Bronchus fibroblast of lung (primary cell): ENCODE measurements around the gene USP21. TPM values are rescaled to one million over a fixed set of nuclear protein-coding genes. Genes with fewer than 3 reads are reported as not detected.

Experiments used
- total RNA-seq: library from RNA; depleted of rRNA; stranded (reverse); fragments of >200 nt; gene quantifications from 2 replicates; pipeline ENCODE4 v1.2.3, GENCODE V29; 2015

Gene USP21, protein sequence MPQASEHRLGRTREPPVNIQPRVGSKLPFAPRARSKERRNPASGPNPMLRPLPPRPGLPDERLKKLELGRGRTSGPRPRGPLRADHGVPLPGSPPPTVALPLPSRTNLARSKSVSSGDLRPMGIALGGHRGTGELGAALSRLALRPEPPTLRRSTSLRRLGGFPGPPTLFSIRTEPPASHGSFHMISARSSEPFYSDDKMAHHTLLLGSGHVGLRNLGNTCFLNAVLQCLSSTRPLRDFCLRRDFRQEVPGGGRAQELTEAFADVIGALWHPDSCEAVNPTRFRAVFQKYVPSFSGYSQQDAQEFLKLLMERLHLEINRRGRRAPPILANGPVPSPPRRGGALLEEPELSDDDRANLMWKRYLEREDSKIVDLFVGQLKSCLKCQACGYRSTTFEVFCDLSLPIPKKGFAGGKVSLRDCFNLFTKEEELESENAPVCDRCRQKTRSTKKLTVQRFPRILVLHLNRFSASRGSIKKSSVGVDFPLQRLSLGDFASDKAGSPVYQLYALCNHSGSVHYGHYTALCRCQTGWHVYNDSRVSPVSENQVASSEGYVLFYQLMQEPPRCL
- 12.3 and 12.4 TPM in 2 replicates for total RNA-seq

DNA sequence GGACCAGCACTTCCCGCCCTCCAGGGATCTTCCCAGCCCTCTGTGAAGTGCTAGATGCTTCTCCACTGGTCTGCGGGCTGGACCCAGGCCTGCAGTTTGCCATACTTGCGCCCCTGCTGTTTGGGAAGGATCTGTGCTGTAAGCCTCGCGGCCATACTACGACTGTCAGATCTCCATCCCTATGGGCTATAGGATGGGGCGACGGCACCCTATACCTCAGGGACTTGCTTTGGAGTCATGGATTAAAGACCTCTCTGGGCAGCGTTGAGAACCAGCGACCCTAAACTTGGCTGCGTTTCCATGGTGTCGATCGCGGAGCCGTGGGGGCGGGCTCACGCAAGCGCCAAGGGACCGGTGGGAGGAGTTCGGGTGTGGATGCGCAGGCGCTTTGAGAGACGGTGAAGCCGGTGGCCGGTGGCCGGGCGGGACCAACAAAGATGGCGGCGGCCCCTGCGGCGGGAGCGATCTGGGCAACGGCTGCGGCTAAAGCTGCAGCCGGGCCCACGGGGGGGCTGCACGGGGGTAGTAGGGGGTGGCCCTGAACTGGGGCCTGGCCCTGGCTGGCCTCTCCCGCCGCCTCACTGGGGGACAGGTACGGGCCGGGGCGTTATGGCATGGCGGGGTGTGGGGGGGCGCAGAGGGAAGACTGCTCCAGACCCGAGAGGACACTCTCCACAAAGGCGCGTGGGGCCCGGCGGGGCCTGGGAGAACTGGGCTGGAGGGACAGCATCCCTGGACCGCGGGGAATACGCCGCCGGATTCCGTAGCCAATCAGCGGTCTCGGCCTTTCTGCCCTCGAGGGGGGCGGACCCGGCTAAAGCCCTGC, at the start of gene USP21:
Gene USP21, plus strand, starts transcription at position 414 of the 826 bp plus-strand sequence. CDS start 1,141 bp downstream, outside the sequence.

DNA sequence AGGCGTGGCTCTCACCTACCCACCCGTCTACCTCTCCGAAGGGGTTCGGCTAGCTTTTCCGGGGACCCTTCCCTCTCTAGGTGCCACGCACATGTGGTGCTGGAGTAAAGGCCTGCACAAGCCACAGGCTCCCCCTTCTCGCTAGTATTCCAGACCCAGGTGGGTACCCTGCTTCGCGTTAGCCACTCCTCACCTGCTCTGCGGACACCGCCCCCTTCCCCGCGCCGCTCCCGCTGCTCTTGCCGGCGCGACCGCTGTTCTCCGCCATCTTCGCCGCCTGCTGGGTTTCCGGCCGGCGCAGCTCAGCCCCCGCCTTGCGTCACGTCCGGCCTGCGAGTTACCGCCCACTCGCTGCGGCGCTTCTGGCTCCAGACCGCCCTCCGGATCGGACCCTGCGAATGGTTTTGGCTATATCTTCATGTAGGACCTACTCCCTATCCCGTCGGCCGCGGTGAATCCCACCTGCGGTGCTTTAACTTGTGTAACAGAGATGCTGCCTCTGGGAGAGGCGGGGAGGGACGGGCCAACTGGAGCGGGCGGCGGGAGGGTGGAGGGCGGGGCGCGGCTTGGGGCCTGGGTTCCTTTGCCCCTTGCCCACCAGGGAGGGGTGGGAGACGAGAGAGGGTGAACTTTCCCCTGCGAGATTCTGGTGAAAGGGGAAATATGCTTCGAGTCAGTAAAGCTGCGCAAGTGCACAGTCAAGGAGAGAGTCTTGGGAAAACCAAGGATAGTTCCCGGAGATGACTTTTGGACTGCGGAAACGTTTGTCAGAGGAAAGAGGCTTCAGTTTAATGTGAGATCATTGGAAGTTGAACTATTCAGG, 41.3 kb upstream of the USP21 start, which contains the start of the genes NIT1 and PFDN2:
Gene NIT1, plus strand, starts transcription at position 347 of the 823 bp plus-strand sequence. Its CDS starts 72 bp downstream, at position 419.
Gene PFDN2, minus strand, starts transcription at position 279 of the 823 bp plus-strand sequence. Its CDS starts 11 bp downstream, at position 268.

DNA sequence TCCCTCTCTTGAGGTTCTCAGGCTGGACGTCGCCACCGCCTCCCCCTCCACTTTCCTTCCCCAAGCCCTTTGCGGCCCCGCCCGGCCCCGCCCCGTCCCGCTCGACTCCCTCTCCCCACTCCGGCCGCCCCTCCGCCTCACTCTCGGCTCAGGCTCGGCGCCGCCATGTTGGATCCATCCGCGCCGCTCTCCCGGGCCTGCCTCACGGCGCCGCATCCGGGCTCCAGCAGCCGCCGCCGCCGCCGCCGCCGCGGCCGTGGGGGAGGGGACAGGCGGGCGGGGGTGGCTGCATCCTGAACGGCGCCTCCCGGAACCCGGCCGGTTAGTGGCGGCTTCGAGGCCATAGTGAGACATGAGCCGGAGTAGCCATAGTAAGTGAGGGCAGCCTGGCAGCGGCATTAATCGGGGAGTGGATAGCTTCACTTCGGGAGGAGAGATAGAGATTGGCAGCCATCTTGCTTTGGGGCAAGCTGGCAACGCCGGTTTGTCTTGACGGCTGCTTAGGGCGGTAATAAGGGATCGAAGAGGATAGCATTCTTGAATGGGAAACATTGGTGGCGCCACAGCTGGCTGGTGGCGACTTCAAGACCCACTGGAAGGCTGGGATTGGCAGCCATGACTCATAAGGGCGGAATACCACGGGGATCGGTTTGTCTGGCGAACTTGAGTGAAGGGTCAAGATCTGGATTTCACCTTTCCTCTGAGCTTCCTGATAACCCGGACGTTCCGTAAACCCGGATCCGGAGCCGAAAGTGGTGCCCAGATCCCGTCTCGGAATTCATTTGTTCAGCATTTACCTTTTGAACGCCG, 26.7 kb upstream of the USP21 start, which contains the start of gene DEDD:
Gene DEDD, minus strand, starts transcription at position 258 of the 810 bp plus-strand sequence. CDS start 8,205 bp downstream, outside the sequence.

DNA sequence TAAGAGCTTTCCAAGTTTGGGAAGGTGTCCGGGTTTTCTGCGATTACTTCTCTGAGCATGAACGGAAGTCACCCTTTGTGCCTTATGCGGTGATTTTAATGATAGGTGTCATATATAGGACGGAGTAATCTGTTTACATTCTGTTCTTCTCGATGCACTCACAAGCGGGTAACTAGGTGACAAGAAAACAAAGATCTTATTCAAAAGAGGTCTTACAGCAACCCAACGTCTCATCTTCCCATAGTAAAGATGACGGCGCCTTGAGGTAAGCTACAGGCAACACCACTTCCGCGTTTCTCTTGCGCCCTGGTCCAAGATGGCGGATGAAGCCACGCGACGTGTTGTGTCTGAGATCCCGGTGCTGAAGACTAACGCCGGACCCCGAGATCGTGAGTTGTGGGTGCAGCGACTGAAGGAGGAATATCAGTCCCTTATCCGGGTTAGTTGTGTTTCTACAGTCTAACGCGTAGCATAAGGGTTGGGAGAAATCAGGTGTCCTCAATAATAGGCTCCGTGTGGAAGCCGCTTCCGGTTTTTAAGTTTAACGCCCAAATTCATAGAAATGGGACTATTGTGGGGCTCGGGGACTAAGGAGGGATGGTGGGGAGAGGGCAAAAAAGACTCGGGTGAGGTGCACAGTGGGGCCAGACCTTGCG, 5.5 kb upstream of the USP21 start, which contains the start of gene UFC1:
Gene UFC1, plus strand, starts transcription at position 297 of the 656 bp plus-strand sequence. Its CDS starts 20 bp downstream, at position 317.

DNA sequence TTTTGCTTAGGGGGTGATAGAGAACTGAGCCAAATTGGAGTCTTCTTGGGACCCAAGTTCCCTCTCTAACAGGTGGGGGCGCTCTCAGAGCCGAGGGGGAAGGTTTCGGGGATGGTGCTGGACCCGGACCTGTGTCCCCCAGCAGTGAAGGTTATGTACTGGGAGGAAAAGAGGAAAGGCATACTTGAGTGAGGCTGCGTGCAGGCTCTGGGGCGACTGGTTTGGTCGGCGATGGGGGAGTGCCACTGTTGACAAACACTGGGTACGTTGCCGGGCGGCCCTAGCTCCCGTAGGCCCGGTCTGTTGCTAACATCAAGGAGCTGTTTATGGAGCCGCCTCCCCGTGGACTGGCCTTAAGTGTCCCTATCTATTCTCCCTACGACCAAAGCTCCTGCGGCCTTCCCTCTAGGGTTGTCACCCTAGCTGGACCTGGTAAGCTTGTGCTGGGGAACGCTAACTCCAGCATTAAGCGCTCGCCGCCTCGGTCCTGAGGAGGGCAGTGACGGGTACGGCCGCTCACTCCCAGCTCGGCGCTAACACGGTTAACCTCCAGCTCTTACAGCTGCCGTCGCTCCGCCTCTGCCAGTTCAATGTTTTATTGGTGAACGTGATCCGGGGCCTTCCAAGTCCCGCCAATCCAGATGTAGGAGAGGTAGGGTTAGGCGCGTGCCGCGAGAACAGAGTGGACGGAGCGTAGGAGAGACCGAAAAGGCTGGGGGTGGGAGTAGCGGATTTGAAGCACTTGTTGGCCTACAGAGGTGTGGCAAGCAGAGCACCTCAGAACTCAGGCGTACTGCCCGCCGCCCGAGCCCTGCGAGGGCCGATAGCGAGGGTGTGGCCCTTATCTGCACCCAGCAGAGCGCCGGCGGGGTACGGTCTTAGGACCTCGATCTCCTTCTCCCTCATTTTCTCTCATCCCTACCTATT, 6.7 kb downstream of the USP21 start, which contains the start of gene PPOX:
Gene PPOX, plus strand, starts transcription at position 685 of the 927 bp plus-strand sequence. CDS start 422 bp downstream, outside the sequence.

DNA sequence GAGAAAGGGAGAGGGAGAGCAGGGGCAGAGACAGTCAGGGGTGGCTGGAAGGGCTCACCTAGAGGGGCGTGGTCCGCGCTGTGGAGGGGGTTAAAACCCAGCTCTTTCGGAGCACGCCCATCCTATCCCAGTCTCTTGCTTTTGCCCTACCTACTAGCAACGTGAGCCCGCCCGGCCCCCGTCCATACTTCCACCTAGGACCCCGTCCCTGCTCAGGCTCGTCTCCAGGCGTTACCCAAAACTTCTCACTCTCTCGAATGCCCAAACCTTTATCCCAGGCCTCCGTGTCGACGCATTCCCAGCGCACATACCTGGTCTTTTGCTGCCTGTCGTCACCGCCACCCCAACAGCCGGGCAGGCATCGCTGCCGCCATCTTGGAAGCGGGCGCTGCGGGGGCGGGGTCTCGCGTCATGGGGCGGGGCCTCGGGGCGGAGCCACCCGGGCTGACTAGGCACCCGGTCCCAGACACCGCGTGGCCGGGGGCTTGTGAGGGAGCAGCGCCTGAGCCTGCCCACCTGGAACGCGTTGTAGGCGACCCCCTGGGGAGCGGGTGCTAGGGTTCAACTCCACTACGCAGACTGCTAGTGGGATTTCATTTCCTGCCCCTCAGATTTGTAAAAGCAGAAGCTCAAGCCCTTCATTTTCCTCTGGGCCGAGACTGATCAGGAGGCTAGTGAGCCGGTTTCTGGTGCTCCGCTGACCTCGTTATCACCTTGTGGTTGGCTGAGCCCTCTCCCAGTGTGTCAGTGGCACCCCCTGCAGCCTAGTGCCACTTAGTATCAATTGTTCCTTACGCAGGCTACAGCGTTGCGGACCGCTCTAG, 18.0 kb downstream of the USP21 start, which contains the start of gene B4GALT3:
Gene B4GALT3, minus strand, starts transcription at position 396 of the 824 bp plus-strand sequence. CDS start 1,447 bp downstream, outside the sequence.

DNA sequence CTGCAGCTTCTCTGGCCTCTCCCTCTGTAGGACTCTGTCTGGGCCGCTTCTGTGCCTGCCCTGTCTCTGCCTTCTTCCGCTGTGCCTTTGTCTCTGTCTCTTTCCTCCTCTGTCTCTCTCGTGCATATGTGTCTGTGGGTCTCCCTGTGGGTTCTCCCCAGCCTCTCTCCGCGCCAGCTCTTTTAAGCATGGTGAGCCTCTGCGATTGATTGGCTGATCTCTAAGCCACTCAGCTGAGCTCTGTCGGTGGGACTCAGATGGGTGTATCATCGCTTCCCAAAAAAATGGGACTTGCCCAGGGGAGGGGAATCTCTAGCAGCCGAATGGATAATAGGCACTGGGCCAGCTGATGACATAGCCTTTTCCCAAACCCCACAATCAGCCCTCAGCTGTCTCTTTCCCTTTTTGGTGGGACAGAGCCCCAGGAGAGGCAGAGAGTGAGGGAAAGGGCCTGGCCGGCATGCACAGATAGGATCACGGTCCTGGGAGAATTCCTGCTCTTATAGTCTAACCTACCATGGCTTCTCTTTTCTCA, 39.7 kb downstream of the USP21 start, which contains the start of gene ADAMTS4:
Gene ADAMTS4, minus strand, starts transcription at position 158 of the 535 bp plus-strand sequence. CDS start 427 bp downstream, outside the sequence.

DNA sequence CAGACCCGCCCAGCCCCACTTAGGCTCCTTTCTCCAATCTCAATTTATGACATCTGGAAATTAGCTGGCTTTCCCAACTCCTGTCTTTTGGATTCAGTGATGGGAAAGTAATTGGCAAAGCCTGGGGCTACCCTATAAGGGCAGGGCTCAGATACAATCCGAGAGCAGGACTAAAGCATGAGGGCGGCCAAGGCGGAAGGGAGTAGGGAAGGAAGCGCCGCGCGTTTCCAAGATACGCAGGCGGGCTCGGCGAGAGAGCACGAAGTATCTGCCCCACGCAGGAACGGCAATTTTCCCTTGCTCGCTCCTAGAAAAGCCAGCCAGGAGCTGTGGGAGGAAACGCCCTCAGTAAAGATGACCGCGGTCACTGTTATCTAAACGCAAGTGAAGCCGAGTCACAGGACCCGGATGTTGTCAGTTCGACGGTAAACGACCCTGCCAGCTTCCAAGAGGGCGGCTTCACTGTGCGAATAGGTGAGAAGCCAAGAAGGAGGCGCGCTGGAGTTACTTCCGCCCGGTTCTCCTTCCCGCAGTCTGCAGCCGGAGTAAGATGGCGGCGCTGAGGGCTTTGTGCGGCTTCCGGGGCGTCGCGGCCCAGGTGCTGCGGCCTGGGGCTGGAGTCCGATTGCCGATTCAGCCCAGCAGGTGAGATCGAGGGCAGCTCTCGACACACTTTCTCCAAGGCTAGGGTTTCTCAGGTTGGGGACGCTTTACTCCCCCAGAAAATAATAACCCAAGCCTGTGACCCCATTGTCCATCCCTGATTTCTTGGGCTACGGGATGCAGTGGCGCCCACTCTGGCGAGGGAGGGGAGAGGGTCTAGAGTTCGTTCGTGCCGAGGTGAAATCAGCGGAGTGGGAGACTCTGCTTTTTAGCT, 42.8 kb downstream of the USP21 start, which contains the start of gene NDUFS2:
Gene NDUFS2, plus strand, starts transcription at position 532 of the 877 bp plus-strand sequence. Its CDS starts 19 bp downstream, at position 551.

DNA sequence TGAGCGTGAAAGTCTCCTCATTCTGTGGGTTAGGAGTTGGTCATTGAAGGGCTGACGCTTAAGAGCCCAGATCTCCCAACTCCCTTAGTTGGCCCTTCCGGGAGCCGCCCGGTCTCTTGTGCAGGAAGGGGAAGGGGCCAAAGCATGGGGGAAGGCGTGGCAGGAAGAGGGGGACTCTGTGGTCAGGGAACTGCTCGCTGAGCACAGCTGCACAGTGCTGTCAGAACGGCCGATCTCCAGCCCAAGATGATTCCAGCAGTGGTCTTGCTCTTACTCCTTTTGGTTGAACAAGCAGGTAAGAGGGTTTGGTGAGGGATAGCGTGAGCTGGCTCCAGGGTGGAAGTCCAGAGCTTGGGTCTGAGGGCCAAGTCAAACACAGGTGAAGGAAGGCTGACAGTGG, 55.8 kb downstream of the USP21 start, which contains the start of gene FCER1G:
Gene FCER1G, plus strand, starts transcription at position 220 of the 400 bp plus-strand sequence. Its CDS starts 27 bp downstream, at position 247.

Other genes with a start within 250 kb of the USP21 start
- gene ITLN2, start 204.7 kb upstream of the USP21 start, total RNA-seq, result not detected in 2 replicates
- 0.74 and 1.2 TPM in 2 replicates for gene F11R, start 138.3 kb upstream of the USP21 start, total RNA-seq
- gene TSTD1, start 120.5 kb upstream of the USP21 start, total RNA-seq, result 4.2 and 4.6 TPM in 2 replicates
- gene USF1, start 113.5 kb upstream of the USP21 start, total RNA-seq, result 38.2 and 38.5 TPM in 2 replicates
- gene ARHGAP30, start 89.6 kb upstream of the USP21 start, total RNA-seq, result not detected in 2 replicates
- gene NECTIN4, start 69.9 kb upstream of the USP21 start, total RNA-seq, result 0.17 TPM in 1 of 2 replicates, not detected in the other
- gene KLHDC9, start 61.1 kb upstream of the USP21 start, total RNA-seq, result 1.8 and 2.9 TPM in 2 replicates
- gene PFDN2, start 41.5 kb upstream of the USP21 start, total RNA-seq, result 69.8 and 92.9 TPM in 2 replicates
- gene NIT1, start 41.4 kb upstream of the USP21 start, total RNA-seq, result 30.8 and 38.8 TPM in 2 replicates
- 25.2 and 32.0 TPM in 2 replicates for gene DEDD, start 26.8 kb upstream of the USP21 start, total RNA-seq
- 62.0 and 74.8 TPM in 2 replicates for gene UFC1, start 5.5 kb upstream of the USP21 start, total RNA-seq
- gene PPOX, start 6.9 kb downstream of the USP21 start, total RNA-seq, result 12.8 and 21.9 TPM in 2 replicates
- 33.1 and 37.0 TPM in 2 replicates for gene B4GALT3, start 18.0 kb downstream of the USP21 start, total RNA-seq
- gene ADAMTS4, start 39.6 kb downstream of the USP21 start, total RNA-seq, result 3.6 and 3.7 TPM in 2 replicates
- 118 and 136 TPM in 2 replicates for gene NDUFS2, start 42.9 kb downstream of the USP21 start, total RNA-seq
- gene FCER1G, start 55.8 kb downstream of the USP21 start, total RNA-seq, result not detected in 2 replicates
- not detected in 2 replicates for gene APOA2, start 64.1 kb downstream of the USP21 start, total RNA-seq
- 8.4 and 9.8 TPM in 2 replicates for gene TOMM40L, start 66.6 kb downstream of the USP21 start, total RNA-seq
- not detected in 2 replicates for gene NR1I3, start 78.7 kb downstream of the USP21 start, total RNA-seq
- gene PCP4L1, start 99.2 kb downstream of the USP21 start, total RNA-seq, result not detected in 2 replicates
- 1.2 and 1.3 TPM in 2 replicates for gene MPZ, start 150.5 kb downstream of the USP21 start, total RNA-seq
- gene SDHC, start 154.9 kb downstream of the USP21 start, total RNA-seq, result 30.8 and 40.6 TPM in 2 replicates
- not detected in 2 replicates for gene CFAP126, start 208.4 kb downstream of the USP21 start, total RNA-seq